ENCODE measurements around the gene RNF167.

The RNF167 gene
- total RNA-seq: 77.4 to 98.2 reads per million in 2 experiments

DNA sequence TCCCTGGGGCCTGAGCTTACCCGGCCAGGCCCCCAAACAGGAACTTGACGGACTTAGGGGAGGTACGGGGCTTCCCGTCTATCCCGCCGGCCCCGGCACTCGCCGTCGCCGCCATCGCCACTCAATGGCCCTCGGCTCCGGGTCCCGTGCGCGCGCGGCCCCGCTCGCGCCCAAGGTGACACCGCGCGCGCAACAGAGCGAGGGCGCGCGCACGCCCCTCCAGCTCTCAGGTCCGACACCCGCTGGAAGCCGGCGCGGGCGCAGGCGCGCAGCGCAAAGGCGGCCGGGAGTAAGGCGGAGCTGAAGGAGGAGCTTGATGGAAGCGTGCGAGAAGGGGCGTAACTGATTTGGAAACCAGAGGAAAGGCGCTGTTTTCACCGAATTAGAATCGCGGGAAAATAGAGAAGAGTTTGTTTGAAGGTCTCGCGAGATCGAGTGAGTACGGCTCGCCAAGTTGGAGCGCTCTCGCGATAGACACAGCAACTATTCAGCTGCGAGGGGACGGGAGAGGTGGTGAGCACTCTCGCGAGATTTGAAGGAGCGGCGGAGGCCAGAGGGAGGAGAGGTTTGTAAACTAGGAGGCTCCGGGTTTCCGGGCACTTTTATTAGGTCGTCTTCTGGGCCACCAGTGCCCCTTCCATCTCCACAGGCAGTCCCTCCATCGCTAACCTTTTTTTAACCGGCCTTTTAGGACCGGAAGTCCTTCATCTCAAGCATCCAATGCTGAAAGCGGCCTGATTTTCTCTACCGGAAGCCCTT, at the start of gene RNF167, which contains the start of gene SLC25A11:
TSS of gene RNF167 (plus strand) at position 473 of the 759 bp plus-strand sequence. CDS start 642 bp downstream, outside the sequence.
TSS of gene SLC25A11 (minus strand) at position 251 of the 759 bp plus-strand sequence. CDS start at position 115, 136 bp downstream.
- peak; percentile 93 for DNase-seq (ENCODE audit: low read depth)

- DNase-seq (ENCODE audit: low read depth): no peak
These were observed 48.4 kb upstream of the RNF167 start for GRCh38 chr17:4891411-4892410.

GRCh38 chr17:4892499-4893221, 47.4 kb upstream of the RNF167 start:
- no peak for DNase-seq (ENCODE audit: low read depth)

- DNase-seq (ENCODE audit: low read depth): no peak
These were observed 46.8 kb upstream of the RNF167 start for GRCh38 chr17:4893272-4893671.

DNA sequence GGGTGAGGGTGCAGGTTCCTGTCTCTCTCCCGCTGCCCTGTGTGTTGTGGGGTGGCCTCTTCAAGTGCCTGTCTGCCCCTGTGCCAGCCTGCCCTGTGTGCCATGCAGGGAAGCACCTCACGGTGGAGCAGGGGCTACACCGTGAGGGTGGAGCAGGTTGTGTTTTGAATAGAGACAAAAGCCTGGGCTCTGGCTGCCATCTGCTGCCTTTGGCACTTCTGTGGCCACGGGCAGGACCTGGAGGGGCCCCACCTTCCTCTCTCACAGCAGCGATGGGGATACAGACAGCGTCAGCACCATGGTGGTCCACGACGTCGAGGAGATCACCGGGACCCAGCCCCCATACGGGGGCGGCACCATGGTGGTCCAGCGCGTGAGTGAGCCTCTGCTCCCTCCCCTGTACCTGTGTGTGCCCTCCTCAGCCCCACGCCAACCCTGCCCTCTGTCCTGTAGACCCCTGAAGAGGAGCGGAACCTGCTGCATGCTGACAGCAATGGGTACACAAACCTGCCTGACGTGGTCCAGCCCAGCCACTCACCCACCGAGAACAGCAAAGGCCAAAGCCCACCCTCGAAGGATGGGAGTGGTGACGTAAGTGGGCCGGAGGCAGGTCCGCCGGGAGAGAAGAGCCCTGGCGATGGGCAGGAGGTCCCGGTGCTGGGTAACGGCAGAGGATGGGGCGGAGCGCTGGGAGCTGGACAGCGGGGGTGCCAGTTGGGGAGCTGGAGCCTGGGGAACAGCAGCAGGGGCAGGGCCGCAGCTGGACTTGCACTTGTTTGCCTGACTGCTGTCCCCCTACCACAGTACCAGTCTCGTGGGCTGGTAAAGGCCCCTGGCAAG, 46.1 kb upstream of the RNF167 start:
- DNase-seq (ENCODE audit: low read depth): no peak

DNA sequence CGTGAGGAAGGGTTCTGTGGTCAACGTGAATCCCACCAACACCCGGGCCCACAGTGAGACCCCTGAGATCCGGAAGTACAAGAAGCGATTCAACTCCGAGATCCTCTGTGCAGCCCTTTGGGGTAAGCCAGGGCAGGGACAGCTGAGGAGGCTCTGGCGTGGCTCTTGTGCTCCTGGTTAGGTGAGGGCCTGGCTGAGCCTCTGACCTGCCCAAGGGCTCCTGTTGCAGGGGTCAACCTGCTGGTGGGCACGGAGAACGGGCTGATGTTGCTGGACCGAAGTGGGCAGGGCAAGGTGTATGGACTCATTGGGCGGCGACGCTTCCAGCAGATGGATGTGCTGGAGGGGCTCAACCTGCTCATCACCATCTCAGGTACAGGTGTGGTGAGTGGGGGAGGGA, 44.9 kb upstream of the RNF167 start:
- no peak for DNase-seq (ENCODE audit: low read depth)

- no peak for DNase-seq (ENCODE audit: low read depth)
These were observed 44.3 kb upstream of the RNF167 start for GRCh38 chr17:4895657-4896331.

GRCh38 chr17:4896332-4897197, 43.5 kb upstream of the RNF167 start:
- DNase-seq (ENCODE audit: low read depth): no peak

- no peak for DNase-seq (ENCODE audit: low read depth)
These were observed 42.8 kb upstream of the RNF167 start for GRCh38 chr17:4897198-4897687.

- DNase-seq (ENCODE audit: low read depth): no peak
These were observed 42.3 kb upstream of the RNF167 start for GRCh38 chr17:4897785-4898184.

DNA sequence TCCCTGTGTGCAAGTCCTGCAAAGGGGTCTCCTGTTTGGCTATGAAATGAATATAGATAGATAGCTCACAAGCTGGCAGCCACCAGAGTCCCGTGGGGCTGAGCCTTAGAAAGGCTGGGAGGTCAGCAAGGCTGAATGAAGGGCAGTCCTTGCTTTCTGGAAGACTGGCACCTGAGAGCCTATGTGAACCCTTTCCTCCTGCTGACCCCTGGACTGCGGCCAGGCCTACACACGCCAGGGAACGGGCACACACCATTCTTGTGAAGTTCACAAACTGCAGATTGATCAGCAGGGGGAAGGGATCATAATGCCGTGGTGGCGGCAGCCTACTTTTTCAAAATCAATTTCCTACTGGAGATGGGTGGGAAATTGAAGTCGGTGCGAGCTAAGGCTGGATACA, 41.7 kb upstream of the RNF167 start:
- DNase-seq (ENCODE audit: low read depth): no peak

DNA sequence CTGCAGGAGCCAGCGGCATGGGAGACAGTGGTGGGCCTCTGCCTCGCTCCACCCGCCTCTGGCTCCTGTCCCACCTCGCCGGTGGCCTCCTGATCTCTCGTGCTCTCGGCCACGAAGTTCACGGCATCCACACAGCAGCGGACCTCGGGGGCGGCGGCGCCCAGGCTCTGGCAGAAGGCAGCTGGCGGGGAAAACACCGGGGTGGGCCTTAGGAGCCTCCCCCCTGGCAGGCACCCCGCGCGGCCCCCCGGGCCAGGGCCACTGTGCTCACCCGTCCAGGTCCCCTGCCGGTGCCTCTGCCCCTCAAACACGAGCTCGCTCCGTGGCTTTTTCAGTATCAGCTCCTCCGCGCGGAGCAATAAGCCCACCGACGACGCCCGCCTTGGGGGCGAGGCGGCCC, 41.1 kb upstream of the RNF167 start:
- DNase-seq (ENCODE audit: low read depth): no peak

DNA sequence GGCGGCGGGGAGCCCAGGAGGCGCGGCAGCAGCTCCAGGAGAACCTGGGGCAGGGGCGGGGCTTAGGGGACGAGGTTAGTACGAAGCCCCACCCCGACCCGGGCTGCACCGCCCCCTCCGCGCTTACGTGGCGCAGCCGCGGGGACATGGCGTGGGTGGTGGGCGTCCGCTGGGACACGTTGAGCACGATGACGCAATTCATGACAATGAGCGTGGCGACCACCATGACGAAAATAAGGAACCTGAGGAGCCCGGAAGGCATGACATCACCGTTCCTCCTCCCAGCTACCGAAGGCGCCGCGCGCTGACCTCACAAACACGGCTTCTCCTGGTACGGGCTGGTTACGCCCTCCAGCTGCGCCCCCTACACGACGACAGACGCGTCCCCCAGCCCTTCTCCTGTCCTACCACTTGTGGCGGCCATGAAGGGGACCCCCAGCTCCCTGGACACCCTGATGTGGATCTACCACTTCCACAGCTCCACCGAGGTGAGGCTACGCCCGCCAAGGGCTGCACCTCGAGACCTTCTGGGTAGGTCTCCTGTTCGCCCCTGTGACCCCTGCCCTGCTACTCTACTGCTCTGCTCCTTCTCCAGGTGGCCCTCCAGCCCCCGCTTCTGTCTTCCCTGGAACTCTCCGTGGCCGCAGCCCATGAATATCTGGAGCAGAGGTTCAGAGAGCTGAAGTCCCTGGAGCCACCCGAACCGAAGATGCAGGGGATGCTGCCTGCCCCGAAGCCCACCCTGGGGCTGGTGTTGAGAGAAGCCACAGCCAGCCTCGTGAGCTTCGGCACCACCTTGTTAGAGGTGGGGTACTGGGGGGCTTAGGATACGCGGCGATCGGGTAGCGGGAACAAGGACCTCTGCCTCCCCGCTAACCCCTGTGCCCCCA, 40.5 kb upstream of the RNF167 start, which contains the start of gene C17orf107:
TSS of gene C17orf107 (plus strand) at position 196 of the 890 bp plus-strand sequence. CDS start at position 423, 227 bp downstream.
- peak; percentile 96 for DNase-seq (ENCODE audit: low read depth)

GRCh38 chr17:4900231-4901107, 39.6 kb upstream of the RNF167 start:
- peak; percentile 64 for DNase-seq (ENCODE audit: low read depth)

DNA sequence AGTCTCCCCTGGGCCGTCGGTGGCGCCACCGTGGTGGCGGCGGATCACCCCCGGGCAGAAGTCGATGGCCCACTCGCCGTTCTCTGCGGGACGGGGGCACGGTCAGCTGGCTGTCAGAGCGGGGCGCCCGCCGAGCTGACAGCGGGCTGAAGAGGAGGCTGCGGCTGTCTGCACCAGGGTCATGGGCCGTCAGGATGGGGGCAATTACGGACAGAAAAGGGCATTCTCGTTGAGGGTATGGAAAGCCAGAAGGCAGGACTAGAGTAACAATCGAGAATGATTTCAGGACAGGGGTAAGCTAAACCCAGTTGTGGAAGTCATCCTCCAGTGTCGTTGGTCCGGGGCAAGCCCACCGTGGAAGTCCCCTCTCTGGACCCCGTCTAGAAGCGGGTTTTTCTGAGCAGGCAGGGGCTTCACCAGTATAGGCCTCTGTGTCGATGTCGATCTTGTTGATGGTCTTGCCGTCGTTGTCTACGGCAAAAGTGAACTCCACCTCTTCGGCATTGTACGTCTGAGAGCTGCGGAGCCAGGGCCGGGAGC, 38.9 kb upstream of the RNF167 start:
- DNase-seq (ENCODE audit: low read depth): no peak

DNA sequence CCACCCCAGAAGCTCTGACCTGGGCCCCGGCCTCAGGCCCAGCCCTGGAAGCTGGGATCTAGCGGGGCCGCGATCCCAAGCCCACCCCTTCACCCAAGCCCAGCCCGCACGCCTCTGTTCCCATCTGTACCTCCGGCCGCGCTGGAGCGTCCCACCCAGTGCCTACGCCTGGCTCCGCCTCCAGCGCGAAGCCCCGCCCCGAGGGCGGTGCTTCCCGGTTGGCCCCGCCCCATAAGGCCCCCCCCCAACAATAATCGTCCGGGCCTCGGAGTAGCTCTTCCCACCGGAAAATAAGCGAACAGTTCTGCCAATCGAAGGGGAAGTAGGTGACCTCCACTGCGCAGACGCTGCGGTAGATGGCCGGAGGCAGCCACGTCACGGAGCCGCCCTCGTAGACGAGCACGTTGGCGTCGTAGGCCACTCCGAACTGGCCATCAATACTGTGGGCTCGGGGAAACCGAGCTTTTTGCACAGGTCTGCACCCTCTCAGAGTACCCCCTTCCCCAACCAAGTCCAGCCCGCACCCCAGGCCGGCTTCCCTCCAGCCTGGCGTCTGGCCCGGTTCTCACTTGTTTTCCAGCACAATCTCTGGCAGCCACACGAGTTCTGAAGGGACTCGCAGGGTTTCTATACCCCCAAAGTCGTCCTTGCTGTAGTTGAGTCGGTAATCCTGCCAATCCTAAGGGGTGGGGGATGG, 38.3 kb upstream of the RNF167 start:
- DNase-seq (ENCODE audit: low read depth): no peak

Measured in T follicular helper cell (primary cell).